Osteocyte (in vitro differentiated cells): ENCODE results near the gene PLXNA2. TPM values are rescaled to one million over a fixed set of nuclear protein-coding genes. Genes with fewer than 3 reads are reported as not detected.
A peak's percentile ranks its signal among the peaks of the same experiment; 100 is the strongest.

Experiments
- DNase-seq: peaks from one replicate; pipeline ENCODE4 v3.0.0; 2021; ENCODE audit warnings: mixed read lengths; ENCODE audit not compliant: unreplicated experiment; ENCODE audit errors: extremely low spot score
- H3K27ac Mint-ChIP-seq: one replicate; pipeline ENCODE4 v1.8.0; 2021; ENCODE audit warnings: mild to moderate bottlenecking, mixed read lengths; ENCODE audit not compliant: unreplicated experiment
- H3K27me3 Mint-ChIP-seq: one replicate; pipeline ENCODE4 v1.8.0; 2021; ENCODE audit warnings: mixed read lengths; ENCODE audit not compliant: unreplicated experiment
- H3K36me3 Mint-ChIP-seq: one replicate; pipeline ENCODE4 v1.8.0; 2021; ENCODE audit warnings: mixed read lengths; ENCODE audit not compliant: unreplicated experiment
- H3K4me1 Mint-ChIP-seq: one replicate; pipeline ENCODE4 v1.8.0; 2021; ENCODE audit warnings: mixed read lengths; ENCODE audit not compliant: unreplicated experiment
- H3K4me3 Mint-ChIP-seq: one replicate; pipeline ENCODE4 v1.8.0; 2021; ENCODE audit warnings: mild to moderate bottlenecking, moderate library complexity, mixed read lengths; ENCODE audit not compliant: unreplicated experiment
- H3K9me3 Mint-ChIP-seq: one replicate; pipeline ENCODE4 v1.8.0; 2021; ENCODE audit warnings: mixed read lengths; ENCODE audit not compliant: unreplicated experiment
- total RNA-seq: library from RNA; stranded (reverse); gene quantifications from 2 replicates; pipeline ENCODE4 v1.2.1, GENCODE V29; 2021
- TF ChIP-seq, protein P1 (sequence below): fragments of 200-600 bp; sonication (generic); IDR thresholded peaks from 2 replicates; pipeline ENCODE4 v1.5.0; 2021; ENCODE audit warnings: antibody characterized with exemption, mild to moderate bottlenecking, moderate library complexity

PLXNA2 gene
- total RNA-seq, 1 donor from 2014 or later, result 19.5 TPM

DNA sequence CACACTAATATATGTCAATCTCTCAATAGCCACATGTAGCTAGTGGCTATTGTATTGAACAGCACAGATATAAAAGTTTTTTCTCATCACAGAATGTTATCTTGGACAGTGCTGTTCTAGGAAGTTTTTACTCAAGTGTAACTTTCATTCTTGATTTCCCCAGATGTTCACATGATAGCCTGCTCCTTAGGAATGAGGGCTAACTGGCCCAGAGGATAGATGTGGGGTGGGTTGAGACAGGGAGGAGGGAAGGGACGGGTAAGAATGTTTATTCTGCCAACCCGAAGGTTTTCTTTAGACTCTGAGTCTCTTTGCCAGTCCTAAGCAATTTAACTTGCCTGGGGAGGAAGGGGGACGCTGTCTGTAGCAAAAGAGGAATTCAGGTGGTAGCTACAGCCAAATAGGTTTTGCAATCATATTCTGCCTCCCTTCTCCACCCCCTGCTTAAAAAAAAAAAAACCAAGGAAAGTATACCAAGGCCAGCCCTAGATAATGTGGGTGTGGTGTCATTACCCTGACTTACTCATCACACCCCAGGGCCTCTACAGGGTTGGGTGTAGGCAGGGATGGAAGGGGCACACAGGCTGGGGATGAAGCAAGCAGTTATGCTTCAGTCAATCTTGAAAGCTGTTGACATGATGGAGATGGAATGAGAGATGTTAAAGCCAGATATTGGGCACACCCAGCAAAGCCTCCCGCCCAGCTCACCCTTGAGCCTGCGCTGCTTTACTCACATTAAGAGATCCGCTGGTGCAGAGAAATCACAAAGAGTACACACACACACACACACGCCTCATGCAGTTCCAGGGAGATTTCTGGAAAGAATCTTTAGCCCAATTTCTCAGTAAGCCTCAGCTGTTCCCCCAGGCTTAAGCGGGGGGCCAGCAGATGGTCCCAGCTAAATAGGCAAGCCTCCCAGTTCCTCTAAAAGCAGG is 59.9 kb downstream of the PLXNA2 start:
- H3K36me3 Mint-ChIP-seq, result no peaks in the 10 kb centered on the region
- H3K27ac Mint-ChIP-seq, result peak overlapping the region; percentile 86
- peaks cover 73% of the 10 kb centered on the region for H3K4me1 Mint-ChIP-seq
- TF ChIP-seq, protein P1, sequence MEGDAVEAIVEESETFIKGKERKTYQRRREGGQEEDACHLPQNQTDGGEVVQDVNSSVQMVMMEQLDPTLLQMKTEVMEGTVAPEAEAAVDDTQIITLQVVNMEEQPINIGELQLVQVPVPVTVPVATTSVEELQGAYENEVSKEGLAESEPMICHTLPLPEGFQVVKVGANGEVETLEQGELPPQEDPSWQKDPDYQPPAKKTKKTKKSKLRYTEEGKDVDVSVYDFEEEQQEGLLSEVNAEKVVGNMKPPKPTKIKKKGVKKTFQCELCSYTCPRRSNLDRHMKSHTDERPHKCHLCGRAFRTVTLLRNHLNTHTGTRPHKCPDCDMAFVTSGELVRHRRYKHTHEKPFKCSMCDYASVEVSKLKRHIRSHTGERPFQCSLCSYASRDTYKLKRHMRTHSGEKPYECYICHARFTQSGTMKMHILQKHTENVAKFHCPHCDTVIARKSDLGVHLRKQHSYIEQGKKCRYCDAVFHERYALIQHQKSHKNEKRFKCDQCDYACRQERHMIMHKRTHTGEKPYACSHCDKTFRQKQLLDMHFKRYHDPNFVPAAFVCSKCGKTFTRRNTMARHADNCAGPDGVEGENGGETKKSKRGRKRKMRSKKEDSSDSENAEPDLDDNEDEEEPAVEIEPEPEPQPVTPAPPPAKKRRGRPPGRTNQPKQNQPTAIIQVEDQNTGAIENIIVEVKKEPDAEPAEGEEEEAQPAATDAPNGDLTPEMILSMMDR, result no peak
- no peak overlapping the region for H3K4me3 Mint-ChIP-seq
- no peaks in the 10 kb centered on the region for H3K9me3 Mint-ChIP-seq
- no peak for DNase-seq
- no peaks in the 10 kb centered on the region for H3K27me3 Mint-ChIP-seq

- TF ChIP-seq, protein P1, result no peak
- peaks cover 81% of the 10 kb centered on the region for H3K4me1 Mint-ChIP-seq
- peak overlapping the region; percentile 73 for H3K27ac Mint-ChIP-seq
These were observed 61.1 kb downstream of the PLXNA2 start for GRCh38 chr1:208182880-208183645.

GRCh38 chr1:208181364-208181763 is 62.8 kb downstream of the PLXNA2 start:
- no peaks in the 10 kb centered on the region for H3K27me3 Mint-ChIP-seq
- no peak overlapping the region for H3K4me3 Mint-ChIP-seq
- H3K36me3 Mint-ChIP-seq, result no peaks in the 10 kb centered on the region
- TF ChIP-seq, protein P1, result no peak
- no peaks in the 10 kb centered on the region for H3K9me3 Mint-ChIP-seq
- H3K4me1 Mint-ChIP-seq, result peaks cover 75% of the 10 kb centered on the region
- no peak for DNase-seq
- no peak overlapping the region for H3K27ac Mint-ChIP-seq

More at GRCh38 chr1:208182880-208183645, 61.1 kb downstream of the PLXNA2 start:
- no peak overlapping the region for H3K4me3 Mint-ChIP-seq
- no peaks in the 10 kb centered on the region for H3K9me3 Mint-ChIP-seq
- no peaks in the 10 kb centered on the region for H3K36me3 Mint-ChIP-seq
- H3K27me3 Mint-ChIP-seq, result no peaks in the 10 kb centered on the region
- no peak for DNase-seq

DNA sequence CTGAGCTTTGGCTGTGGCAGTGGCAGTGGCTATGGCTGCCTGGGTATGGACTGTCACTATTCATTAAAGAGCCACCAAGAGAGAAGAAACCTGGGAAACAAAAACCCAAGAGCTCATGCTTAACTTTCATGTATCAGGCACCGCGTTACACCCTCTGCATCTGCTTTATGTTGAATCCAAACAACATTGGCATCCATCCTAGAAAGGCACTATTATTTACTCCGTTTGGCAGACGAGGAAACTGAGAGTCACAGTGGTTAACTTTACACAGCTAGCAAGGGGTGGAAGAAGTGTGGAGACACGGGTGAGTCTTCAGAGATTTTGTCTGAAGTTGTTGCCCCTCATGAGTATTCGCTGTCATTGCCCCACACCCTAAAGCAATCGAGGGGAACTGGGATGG is 63.8 kb downstream of the PLXNA2 start:
- H3K4me1 Mint-ChIP-seq, result peaks cover 70% of the 10 kb centered on the region

More for the DNA sequence above, 63.8 kb downstream of the PLXNA2 start:
- Mint-ChIP-seq H3K27ac (no peak overlapping the region), H3K27me3 (no peaks in the 10 kb centered on the region), H3K4me3 (no peak overlapping the region), H3K9me3 (no peaks in the 10 kb centered on the region), H3K36me3 (no peaks in the 10 kb centered on the region)
- DNase-seq, result no peak
- TF ChIP-seq, protein P1, result no peak
